Nephron progenitor cell (in vitro differentiated cells): ENCODE results near the gene MSI2.
A peak's percentile ranks its signal among the peaks of the same experiment; 100 is the strongest.

Experiments
- DNase-seq: peaks from one replicate; pipeline ENCODE4 v3.0.0; 2021
- H3K27ac Mint-ChIP-seq: 2 replicates; pipeline ENCODE4 v1.8.0; 2021; ENCODE audit warnings: mild to moderate bottlenecking, moderate library complexity, mixed read lengths
- H3K27me3 Mint-ChIP-seq: 2 replicates; pipeline ENCODE4 v1.8.0; 2021; ENCODE audit warnings: mild to moderate bottlenecking, low read depth, mixed read lengths; ENCODE audit not compliant: poor library complexity
- H3K36me3 Mint-ChIP-seq: 2 replicates; pipeline ENCODE4 v1.8.0; 2021; ENCODE audit warnings: low read depth, mixed read lengths
- H3K4me1 Mint-ChIP-seq: 2 replicates; pipeline ENCODE4 v1.8.0; 2021; ENCODE audit warnings: mixed read lengths
- H3K4me3 Mint-ChIP-seq: 2 replicates; pipeline ENCODE4 v1.8.0; 2021; ENCODE audit warnings: mild to moderate bottlenecking, moderate library complexity, mixed read lengths
- H3K9me3 Mint-ChIP-seq: 2 replicates; pipeline ENCODE4 v1.8.0; 2021; ENCODE audit warnings: mild to moderate bottlenecking, moderate library complexity, mixed read lengths
- CTCF ChIP-seq: fragments of 200-600 bp; sonication (generic); IDR thresholded peaks from 2 replicates; pipeline ENCODE4 v1.5.0; 2021; ENCODE audit warnings: antibody characterized with exemption

Gene MSI2

DNA sequence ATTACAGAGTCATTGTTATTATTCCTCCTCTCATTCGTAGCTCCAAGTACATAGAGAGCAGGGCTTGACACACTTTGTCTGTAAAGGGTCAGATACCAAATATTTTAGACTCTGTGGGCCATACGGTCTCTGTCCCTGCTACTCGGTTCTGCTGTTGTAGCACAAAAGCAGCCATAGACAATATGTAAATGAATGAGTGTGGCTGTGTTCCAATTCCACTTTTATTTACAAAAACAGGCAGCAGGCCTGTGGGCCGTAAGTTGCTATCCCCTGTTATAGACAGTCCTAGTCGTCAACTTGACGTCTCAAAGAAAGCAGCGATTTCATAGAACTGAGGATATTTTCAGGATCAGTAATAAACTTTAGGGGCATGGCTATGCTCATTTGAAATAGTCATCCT, 161.6 kb downstream of the MSI2 start:
- H3K9me3 Mint-ChIP-seq: peaks cover 19% of the 10 kb centered on the region
- no peak for TF ChIP-seq CTCF

GRCh38 chr17:57418463-57419246, 162.3 kb downstream of the MSI2 start:
- Mint-ChIP-seq H3K27me3 (no peaks in the 10 kb centered on the region), H3K27ac (peak overlapping the region; percentile 82)
- DNase-seq: no peak

More for the DNA sequence above, 161.6 kb downstream of the MSI2 start:
- H3K27me3 Mint-ChIP-seq: no peaks in the 10 kb centered on the region
- no peak for DNase-seq
- peaks cover 93% of the 10 kb centered on the region for H3K36me3 Mint-ChIP-seq
- peaks cover 77% of the 10 kb centered on the region for H3K4me1 Mint-ChIP-seq
- no peak overlapping the region for H3K4me3 Mint-ChIP-seq
- H3K27ac Mint-ChIP-seq: peak overlapping the region; percentile 82

DNA sequence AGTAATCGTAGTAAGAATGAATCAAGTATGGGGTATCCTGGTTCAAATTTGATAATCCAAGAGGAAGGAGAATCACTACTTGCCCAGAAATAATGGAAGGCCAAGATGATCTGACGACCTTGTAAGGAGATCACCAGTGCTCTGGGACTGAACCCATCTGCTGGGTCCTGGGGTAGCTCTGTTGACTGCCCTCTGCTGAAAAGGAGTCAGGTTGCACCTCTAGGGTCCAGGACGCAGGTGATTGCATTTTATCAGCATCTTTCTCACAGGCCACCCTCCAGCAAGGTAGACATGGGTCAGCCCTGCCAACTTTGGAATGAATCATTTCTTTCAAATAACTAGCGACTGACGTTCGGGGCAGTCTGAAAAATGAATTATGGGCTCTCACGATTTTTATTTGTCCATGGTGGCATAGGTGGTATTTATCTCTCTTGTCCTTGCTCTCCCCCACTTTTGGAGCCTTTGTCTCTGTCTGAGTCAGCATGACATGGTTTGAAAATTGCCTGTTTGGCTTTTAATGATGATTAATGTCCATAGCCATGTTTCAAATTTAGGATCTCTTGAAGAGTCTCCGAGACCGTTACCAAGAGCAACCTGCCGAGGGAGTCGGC, 163.7 kb downstream of the MSI2 start:
- no peak for TF ChIP-seq CTCF
- Mint-ChIP-seq H3K36me3 (peaks cover 96% of the 10 kb centered on the region), H3K27ac (peak overlapping the region; percentile 55), H3K4me3 (no peak overlapping the region), H3K27me3 (no peaks in the 10 kb centered on the region), H3K4me1 (peaks cover 72% of the 10 kb centered on the region), H3K9me3 (peaks cover 38% of the 10 kb centered on the region)
- no peak for DNase-seq

More at GRCh38 chr17:57418463-57419246, 162.3 kb downstream of the MSI2 start:
- no peak overlapping the region for H3K4me3 Mint-ChIP-seq
- TF ChIP-seq CTCF: no peak
- peaks cover 74% of the 10 kb centered on the region for H3K4me1 Mint-ChIP-seq
- peaks cover 25% of the 10 kb centered on the region for H3K9me3 Mint-ChIP-seq
- H3K36me3 Mint-ChIP-seq: peaks cover 93% of the 10 kb centered on the region

- no peak for TF ChIP-seq CTCF
- DNase-seq: no peak
- H3K9me3 Mint-ChIP-seq: peaks cover 38% of the 10 kb centered on the region
- peak overlapping the region; percentile 55 for H3K27ac Mint-ChIP-seq
- H3K27me3 Mint-ChIP-seq: no peaks in the 10 kb centered on the region
- H3K4me3 Mint-ChIP-seq: no peak overlapping the region
- H3K36me3 Mint-ChIP-seq: peaks cover 93% of the 10 kb centered on the region
- H3K4me1 Mint-ChIP-seq: peaks cover 71% of the 10 kb centered on the region
Observed at GRCh38 chr17:57420734-57421717, 164.7 kb downstream of the MSI2 start.

GRCh38 chr17:57422574-57423164, 166.3 kb downstream of the MSI2 start:
- Mint-ChIP-seq H3K9me3 (peaks cover 38% of the 10 kb centered on the region), H3K36me3 (peaks cover 84% of the 10 kb centered on the region), H3K27ac (no peak overlapping the region), H3K4me3 (no peak overlapping the region), H3K4me1 (peaks cover 69% of the 10 kb centered on the region), H3K27me3 (no peaks in the 10 kb centered on the region)
- DNase-seq: no peak
- TF ChIP-seq CTCF: no peak
